Fibroblast of the aortic adventitia (primary cell): Measurements from ENCODE around the gene SPEM3. TPM values are rescaled to one million over a fixed set of nuclear protein-coding genes. Genes with fewer than 3 reads are reported as not detected.

Source experiments
- DNase-seq: peaks from one replicate; pipeline ENCODE4 v3.0.0-alpha.2; 2010; ENCODE audit warnings: low read depth
- H3K4me3 ChIP-seq: 2 replicates; pipeline ENCODE4 v1.5.1; 2011; ENCODE audit warnings: low read depth, mild to moderate bottlenecking, control low read depth, low read length, moderate library complexity
- CTCF ChIP-seq: IDR thresholded peaks from 2 replicates; pipeline ENCODE4 v1.5.1; 2011; ENCODE audit warnings: mild to moderate bottlenecking, low read length, control low read depth, inconsistent platforms; ENCODE audit not compliant: insufficient read depth
- total RNA-seq: library from RNA; depleted of rRNA; stranded (reverse); fragments of >200 nt; gene quantifications from 2 replicates; pipeline ENCODE4 v1.2.3, GENCODE V29; 2012; ENCODE audit warnings: low replicate concordance

Gene SPEM3
- total RNA-seq, 1 donor: not detected

GRCh38 chr17:7403977-7404736 is 24.5 kb upstream of the SPEM3 start, which contains the start of gene TMEM256:
Gene TMEM256, minus strand, starts transcription at chr17:7404097. Its CDS starts 13 bp downstream, at chr17:7404084.
- H3K4me3 ChIP-seq: peak within 1 kb of the TSS; percentile 83
- TF ChIP-seq CTCF: peak; percentile 11
- peak; percentile 99 for DNase-seq

- peak overlapping the region; percentile 80 for H3K4me3 ChIP-seq
- DNase-seq: peak; percentile 11
- TF ChIP-seq CTCF: no peak
Measured at GRCh38 chr17:7404737-7405349, 23.8 kb upstream of the SPEM3 start.

GRCh38 chr17:7405350-7406234 is 23.1 kb upstream of the SPEM3 start:
- DNase-seq: peak; percentile 9
- TF ChIP-seq CTCF: peak; percentile 0

GRCh38 chr17:7406235-7406825 is 22.3 kb upstream of the SPEM3 start:
- TF ChIP-seq CTCF: no peak
- no peak for DNase-seq
- peak overlapping the region; percentile 80 for H3K4me3 ChIP-seq

More at GRCh38 chr17:7405350-7406234, 23.1 kb upstream of the SPEM3 start:
- peak overlapping the region; percentile 80 for H3K4me3 ChIP-seq

- DNase-seq: no peak
- no peak for TF ChIP-seq CTCF
- no peak overlapping the region for H3K4me3 ChIP-seq
Measured at GRCh38 chr17:7407082-7407481, 21.6 kb upstream of the SPEM3 start.
